ENCODE results near the gene MIS18A.

MIS18A gene

GRCh38 chr21:32320726-32321125 lies 41.9 kb upstream of the MIS18A start:
- H3K9me3 ChIP-seq (ENCODE audit: insufficient read depth, low read depth, low read length) = no peaks in the 10 kb centered on the region
- H3K36me3 ChIP-seq (ENCODE audit: insufficient read depth, low read length) = peaks cover 32% of the 10 kb centered on the region; the same call in 1 of the 2 replicates
- no peak overlapping the region for H3K4me3 ChIP-seq (ENCODE audit: low read length, poor library complexity, severe bottlenecking)
- no peak overlapping the region for H3K4me2 ChIP-seq (ENCODE audit: low read depth, low read length, poor library complexity, severe bottlenecking)
- H2AFZ ChIP-seq (ENCODE audit: low read length) = no peak overlapping the region
- no peaks in the 10 kb centered on the region for H3K9me2 ChIP-seq (replicated peaks; ENCODE audit: low read depth, low read length)
- H4K20me1 ChIP-seq (ENCODE audit: insufficient read depth, low read length, poor library complexity, severe bottlenecking) = no peaks in the 10 kb centered on the region
- no peaks in the 10 kb centered on the region for H3K4me1 ChIP-seq (ENCODE audit: insufficient read depth, low read length, poor library complexity, severe bottlenecking)
- TF ChIP-seq CTCF (conservative IDR thresholded peaks at IDR 0.05; ENCODE audit: low read length) = no peak
- no peak for TF ChIP-seq EZH2phosphoT487 (IDR thresholded peaks at IDR 0.05; ENCODE audit: borderline replicate concordance)
- no peaks in the 10 kb centered on the region for H3K27me3 ChIP-seq (ENCODE audit: insufficient read depth, low read length, poor library complexity, severe bottlenecking)
- no peaks in the 10 kb centered on the region for H3K79me2 ChIP-seq (ENCODE audit: insufficient read depth, low read length)
- no peak overlapping the region for H3K9ac ChIP-seq (ENCODE audit: low read depth, low read length, poor library complexity, severe bottlenecking)
- H3F3A ChIP-seq (ENCODE audit: low read depth) = no peaks in the 10 kb centered on the region

- Histone ChIP-seq H2AFZ (ENCODE audit: low read length) (no peak overlapping the region), H3K9me3 (ENCODE audit: insufficient read depth, low read depth, low read length) (no peaks in the 10 kb centered on the region), H3K4me1 (ENCODE audit: insufficient read depth, low read length, poor library complexity, severe bottlenecking) (no peaks in the 10 kb centered on the region), H3K9me2 (replicated peaks; ENCODE audit: low read depth, low read length) (no peaks in the 10 kb centered on the region), H3K9ac (ENCODE audit: low read depth, low read length, poor library complexity, severe bottlenecking) (no peak overlapping the region), H3K4me2 (ENCODE audit: low read depth, low read length, poor library complexity, severe bottlenecking) (no peak overlapping the region), H4K20me1 (ENCODE audit: insufficient read depth, low read length, poor library complexity, severe bottlenecking) (no peaks in the 10 kb centered on the region), H3K79me2 (ENCODE audit: insufficient read depth, low read length) (no peaks in the 10 kb centered on the region), H3F3A (ENCODE audit: low read depth) (no peaks in the 10 kb centered on the region), H3K36me3 (ENCODE audit: insufficient read depth, low read length) (peaks cover 32% of the 10 kb centered on the region; the same call in 1 of the 2 replicates), H3K4me3 (ENCODE audit: low read length, poor library complexity, severe bottlenecking) (no peak overlapping the region), H3K27me3 (ENCODE audit: insufficient read depth, low read length, poor library complexity, severe bottlenecking) (no peaks in the 10 kb centered on the region)
- no peak for TF ChIP-seq CTCF (conservative IDR thresholded peaks at IDR 0.05; ENCODE audit: low read length)
- no peak for TF ChIP-seq EZH2phosphoT487 (IDR thresholded peaks at IDR 0.05; ENCODE audit: borderline replicate concordance)
Measured at GRCh38 chr21:32320059-32320458, 41.2 kb upstream of the MIS18A start.

GRCh38 chr21:32319012-32319411 lies 40.2 kb upstream of the MIS18A start:
- TF ChIP-seq CTCF (conservative IDR thresholded peaks at IDR 0.05; ENCODE audit: low read length) = no peak
- no peak for TF ChIP-seq EZH2phosphoT487 (IDR thresholded peaks at IDR 0.05; ENCODE audit: borderline replicate concordance)
- Histone ChIP-seq H3K9me3 (ENCODE audit: insufficient read depth, low read depth, low read length) (no peaks in the 10 kb centered on the region), H3K79me2 (ENCODE audit: insufficient read depth, low read length) (no peaks in the 10 kb centered on the region), H3K36me3 (ENCODE audit: insufficient read depth, low read length) (peaks cover 28% of the 10 kb centered on the region; the same call in 1 of the 2 replicates), H2AFZ (ENCODE audit: low read length) (no peak overlapping the region), H3K4me3 (ENCODE audit: low read length, poor library complexity, severe bottlenecking) (no peak overlapping the region), H3K4me1 (ENCODE audit: insufficient read depth, low read length, poor library complexity, severe bottlenecking) (no peaks in the 10 kb centered on the region), H3K9me2 (replicated peaks; ENCODE audit: low read depth, low read length) (no peaks in the 10 kb centered on the region), H3F3A (ENCODE audit: low read depth) (no peaks in the 10 kb centered on the region), H4K20me1 (ENCODE audit: insufficient read depth, low read length, poor library complexity, severe bottlenecking) (no peaks in the 10 kb centered on the region), H3K27me3 (ENCODE audit: insufficient read depth, low read length, poor library complexity, severe bottlenecking) (no peaks in the 10 kb centered on the region), H3K4me2 (ENCODE audit: low read depth, low read length, poor library complexity, severe bottlenecking) (no peak overlapping the region), H3K9ac (ENCODE audit: low read depth, low read length, poor library complexity, severe bottlenecking) (no peak overlapping the region)
